ENCODE data around the gene NKAIN2.

The NKAIN2 gene

DNA sequence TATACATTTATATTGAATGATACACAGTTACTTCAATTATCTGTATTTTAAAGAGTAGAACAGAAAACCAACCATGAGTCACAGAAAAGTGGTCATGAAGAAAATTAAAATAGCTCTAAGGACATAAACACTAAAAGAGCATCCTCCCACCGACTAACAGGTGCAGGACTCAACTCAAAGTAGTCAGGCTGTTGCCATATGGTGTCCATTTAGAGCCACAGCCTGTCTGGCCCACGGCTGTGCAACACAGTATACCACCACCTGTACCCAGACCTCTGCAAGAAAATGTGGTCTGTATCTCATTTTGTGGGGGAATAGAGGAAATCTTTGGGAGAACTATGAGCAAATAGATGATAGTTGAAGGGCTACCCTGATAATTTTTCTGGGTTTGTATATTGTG lies 708.8 kb downstream of the NKAIN2 start:
- Histone ChIP-seq H3K9me3 (no peaks in the 10 kb centered on the region), H3K4me1 (no peaks in the 10 kb centered on the region), H3K36me3 (no peaks in the 10 kb centered on the region), H3K27me3 (no peaks in the 10 kb centered on the region), H3K4me3 (ENCODE audit: low read depth, low read length) (no peak overlapping the region)
- no peak for DNase-seq
- no peak for TF ChIP-seq CTCF (IDR thresholded peaks at IDR 0.05; ENCODE audit: low read depth, low read length)

DNA sequence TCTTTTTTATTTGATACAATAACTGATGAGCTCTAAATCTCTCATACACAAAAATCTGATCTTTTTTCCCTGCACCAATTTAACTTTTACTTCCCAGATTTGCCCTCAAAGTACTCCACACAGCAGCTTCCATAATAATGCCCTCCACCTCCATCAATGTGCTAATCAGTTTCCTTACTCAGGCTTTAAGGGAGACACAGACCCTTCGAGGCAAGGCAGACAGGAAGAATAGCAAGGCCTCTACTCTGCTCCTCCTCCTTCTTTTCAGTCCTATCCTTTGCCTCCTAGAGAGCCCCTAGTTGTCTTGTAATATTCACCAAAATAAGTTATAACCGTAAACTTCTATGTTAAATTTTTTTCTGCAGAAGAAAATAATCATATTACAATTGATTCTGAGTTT lies 713.7 kb downstream of the NKAIN2 start:
- DNase-seq: no peak
- H3K9me3 ChIP-seq: no peaks in the 10 kb centered on the region

DNA sequence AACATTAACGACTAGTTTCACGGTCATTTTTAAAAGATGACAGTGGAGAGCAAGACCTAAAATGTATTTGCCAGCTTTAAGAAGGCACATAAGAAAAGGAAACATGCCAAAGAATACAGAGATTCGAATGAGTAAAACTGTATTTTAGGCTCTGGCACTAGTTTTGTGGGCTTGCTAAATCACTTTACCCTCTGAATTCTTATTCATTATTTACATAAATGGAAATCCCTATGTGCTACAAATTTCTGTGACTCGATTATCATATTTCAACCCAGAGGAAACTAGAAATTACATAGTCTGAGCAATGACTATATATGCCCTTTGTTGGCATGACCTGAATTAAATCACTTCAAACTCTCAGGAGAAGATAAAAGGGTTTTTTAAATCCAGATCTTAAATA lies 716.8 kb downstream of the NKAIN2 start:
- no peaks in the 10 kb centered on the region; the same call in 1 of the 2 replicates for H3K27me3 ChIP-seq
- no peak overlapping the region for H3K4me3 ChIP-seq (ENCODE audit: low read depth, low read length)
- no peak for TF ChIP-seq CTCF (IDR thresholded peaks at IDR 0.05; ENCODE audit: low read depth, low read length)
- H3K4me1 ChIP-seq: no peaks in the 10 kb centered on the region
- H3K9me3 ChIP-seq: no peaks in the 10 kb centered on the region
- DNase-seq: no peak
- no peaks in the 10 kb centered on the region for H3K36me3 ChIP-seq

More for the DNA sequence above, 713.7 kb downstream of the NKAIN2 start:
- H3K27me3 ChIP-seq: no peaks in the 10 kb centered on the region; the same call in 1 of the 2 replicates
- no peaks in the 10 kb centered on the region for H3K4me1 ChIP-seq
- no peak for TF ChIP-seq CTCF (IDR thresholded peaks at IDR 0.05; ENCODE audit: low read depth, low read length)
- no peak overlapping the region for H3K4me3 ChIP-seq (ENCODE audit: low read depth, low read length)
- no peaks in the 10 kb centered on the region for H3K36me3 ChIP-seq

DNA sequence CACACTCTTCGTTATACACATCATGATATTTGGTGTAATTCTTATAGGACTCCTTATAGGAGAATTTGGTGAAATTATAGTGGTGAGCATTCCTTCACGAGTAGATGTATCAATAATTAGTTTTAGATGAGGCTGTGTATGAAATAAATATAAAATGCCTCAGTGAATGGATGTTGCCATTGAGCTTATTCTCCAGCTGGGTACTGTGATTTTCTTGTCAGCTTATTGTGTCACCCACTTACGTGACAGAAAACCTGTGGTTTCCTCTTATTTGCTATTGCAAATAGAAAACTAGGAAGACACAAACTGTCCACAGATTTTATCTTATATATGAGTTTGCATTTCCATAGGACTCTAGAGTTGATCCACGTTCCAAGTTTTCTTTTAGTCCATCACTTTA lies 718.7 kb downstream of the NKAIN2 start:
- TF ChIP-seq CTCF (IDR thresholded peaks at IDR 0.05; ENCODE audit: low read depth, low read length): no peak
- Histone ChIP-seq H3K27me3 (no peaks in the 10 kb centered on the region; the same call in 1 of the 2 replicates), H3K4me1 (no peaks in the 10 kb centered on the region), H3K36me3 (no peaks in the 10 kb centered on the region), H3K4me3 (ENCODE audit: low read depth, low read length) (no peak overlapping the region), H3K9me3 (no peaks in the 10 kb centered on the region)
- no peak for DNase-seq

- no peak for DNase-seq
- H3K36me3 ChIP-seq: no peaks in the 10 kb centered on the region
- no peaks in the 10 kb centered on the region for H3K4me1 ChIP-seq
- no peaks in the 10 kb centered on the region; the same call in 1 of the 2 replicates for H3K27me3 ChIP-seq
- no peak for TF ChIP-seq CTCF (IDR thresholded peaks at IDR 0.05; ENCODE audit: low read depth, low read length)
- H3K4me3 ChIP-seq (ENCODE audit: low read depth, low read length): no peak overlapping the region
- no peaks in the 10 kb centered on the region for H3K9me3 ChIP-seq
Observed at GRCh38 chr6:124524491-124525200, 721.0 kb downstream of the NKAIN2 start.

- H3K4me3 ChIP-seq (ENCODE audit: low read depth, low read length): no peak overlapping the region
- no peaks in the 10 kb centered on the region for H3K9me3 ChIP-seq
- no peaks in the 10 kb centered on the region for H3K27me3 ChIP-seq
- no peaks in the 10 kb centered on the region for H3K4me1 ChIP-seq
- DNase-seq: no peak
- TF ChIP-seq CTCF (IDR thresholded peaks at IDR 0.05; ENCODE audit: low read depth, low read length): no peak
- no peaks in the 10 kb centered on the region for H3K36me3 ChIP-seq
Observed at GRCh38 chr6:124530926-124531325, 727.3 kb downstream of the NKAIN2 start.
